ENCODE data around the gene PPP1R3G. TPM values are rescaled to one million over a fixed set of nuclear protein-coding genes. Genes with fewer than 3 reads are reported as not detected.
"Not testable (repeated sequence)": the region's sequence is repeated elsewhere in the genome, so short reads cannot be mapped to it uniquely, and the experiment has no call there.

PPP1R3G gene
- total RNA-seq, 1 donor = 1.3 TPM

DNA sequence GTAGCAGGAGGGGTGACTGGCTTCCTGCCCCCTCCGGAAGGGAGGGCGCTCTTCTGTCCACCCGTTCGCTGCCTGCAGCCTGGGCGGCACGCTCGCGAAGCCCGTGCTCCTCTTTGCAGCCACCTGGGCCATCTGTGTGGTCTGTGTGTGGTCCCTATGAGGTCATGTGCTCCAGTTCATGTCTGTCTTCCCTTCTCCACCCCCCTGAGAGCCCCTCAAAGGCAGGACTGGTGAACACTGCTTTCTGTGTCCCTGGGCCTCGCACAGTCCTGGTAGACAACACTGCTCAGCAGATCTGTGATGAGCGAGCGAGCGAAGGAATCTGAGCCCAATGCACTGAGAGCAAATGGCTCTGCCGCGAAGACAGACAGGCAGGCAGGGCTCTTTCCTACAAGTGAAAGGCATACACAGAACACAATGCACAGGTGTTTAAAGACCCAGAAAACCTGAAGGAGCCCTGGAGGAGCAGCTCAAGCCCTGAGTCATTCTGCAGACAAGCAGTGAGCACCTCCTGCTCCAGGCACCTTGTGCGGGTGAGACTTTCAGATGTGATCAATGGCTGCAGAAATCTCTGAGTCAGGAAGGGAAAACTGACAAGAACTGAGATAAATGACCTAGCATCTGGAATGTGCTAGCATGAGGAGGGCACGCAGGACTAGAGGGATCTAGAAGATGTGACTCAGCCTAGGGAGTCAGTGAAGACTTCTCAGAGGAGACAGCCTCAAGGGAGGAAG is 27.1 kb downstream of the PPP1R3G start:
- peak; percentile 30 for DNase-seq (ENCODE audit: low read depth)
- TF ChIP-seq CTCF (IDR thresholded peaks at IDR 0.05; ENCODE audit: insufficient read depth, low read depth, low read length) = no peak
- H3K4me3 ChIP-seq (ENCODE audit: low read depth, low read length) = no peak overlapping the region

DNA sequence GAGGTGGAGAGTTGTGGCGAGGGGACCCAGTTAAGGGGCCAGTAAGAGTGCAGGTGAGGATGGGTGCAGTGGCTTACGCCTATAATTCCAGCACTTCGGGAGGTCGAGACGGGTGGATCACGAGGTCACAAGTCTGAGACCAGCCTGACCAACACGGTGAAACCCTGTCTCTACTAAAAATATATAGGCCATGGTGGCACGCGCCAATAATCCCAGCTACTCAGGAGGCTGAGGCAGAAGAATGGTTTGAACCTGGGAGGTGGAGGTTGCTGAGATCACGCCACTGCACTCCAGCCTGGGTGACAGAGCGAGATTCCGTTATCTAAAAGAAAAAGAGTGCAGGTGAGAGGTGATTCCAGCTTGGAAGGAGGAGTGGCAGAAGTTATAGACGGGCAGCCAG is 28.0 kb downstream of the PPP1R3G start:
- no peak for DNase-seq (ENCODE audit: low read depth)
- TF ChIP-seq CTCF (IDR thresholded peaks at IDR 0.05; ENCODE audit: insufficient read depth, low read depth, low read length) = no peak
- no peak overlapping the region for H3K4me3 ChIP-seq (ENCODE audit: low read depth, low read length)

DNA sequence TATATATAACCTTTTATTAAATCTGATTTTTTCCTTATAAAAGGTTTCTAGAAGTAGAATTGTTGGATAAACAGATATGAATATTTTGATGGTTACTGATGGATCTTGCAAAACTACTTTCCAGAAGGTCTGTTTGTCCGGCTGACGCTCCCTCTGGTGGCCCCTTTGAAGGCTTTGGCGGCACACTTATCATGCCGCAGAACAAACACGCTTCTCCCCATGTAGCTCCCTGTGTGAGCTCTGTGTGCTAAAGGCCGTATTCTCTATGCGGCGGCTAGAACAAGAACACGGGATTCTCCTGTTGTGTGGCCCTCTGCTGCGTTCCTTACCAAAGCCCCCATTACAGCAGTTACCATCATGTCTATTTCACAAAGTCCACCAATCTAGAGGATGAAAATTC is 30.0 kb downstream of the PPP1R3G start:
- H3K4me3 ChIP-seq (ENCODE audit: low read depth, low read length) = no peak overlapping the region
- TF ChIP-seq CTCF (IDR thresholded peaks at IDR 0.05; ENCODE audit: insufficient read depth, low read depth, low read length) = peak; percentile 39
- peak; percentile 39 for DNase-seq (ENCODE audit: low read depth)

DNA sequence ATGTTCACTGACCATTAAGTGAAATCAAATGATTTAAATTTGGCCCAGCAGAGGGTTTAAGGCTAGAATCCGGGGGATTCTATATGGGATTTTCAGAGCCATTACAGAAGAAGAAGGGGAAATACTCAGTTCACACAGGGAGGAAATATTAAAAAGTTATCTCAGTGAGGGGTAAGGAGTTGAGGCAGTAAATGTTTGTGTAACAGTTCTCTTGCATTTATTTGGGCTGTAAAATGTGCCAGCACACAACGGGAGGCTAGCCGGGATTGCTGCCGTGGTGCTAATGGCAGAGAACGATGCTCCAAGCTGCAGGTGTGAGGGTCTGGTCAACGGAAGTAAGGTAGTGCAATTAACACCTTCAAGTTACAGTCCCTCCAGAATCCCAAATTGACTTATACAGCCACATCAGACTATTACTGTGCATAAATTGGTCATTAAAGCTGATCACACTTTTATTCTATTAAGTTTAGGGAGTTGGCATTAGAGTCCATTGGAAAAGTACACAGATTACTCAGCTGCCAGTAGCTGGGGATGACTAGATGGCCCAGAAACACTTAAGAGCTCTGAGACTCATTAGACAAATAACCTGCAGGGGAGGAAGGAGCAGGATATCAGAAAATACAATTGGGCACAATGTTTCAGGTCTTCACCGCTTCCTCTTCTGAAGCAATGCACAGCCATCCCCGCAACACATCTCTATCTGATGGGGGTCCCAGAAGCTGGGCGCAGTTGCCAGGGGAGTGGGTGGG is 31.3 kb downstream of the PPP1R3G start:
- no peak overlapping the region for H3K4me3 ChIP-seq (ENCODE audit: low read depth, low read length)
- DNase-seq (ENCODE audit: low read depth) = no peak
- no peak for TF ChIP-seq CTCF (IDR thresholded peaks at IDR 0.05; ENCODE audit: insufficient read depth, low read depth, low read length)

- no peak overlapping the region for H3K4me3 ChIP-seq (ENCODE audit: low read depth, low read length)
- no peak for DNase-seq (ENCODE audit: low read depth)
- no peak for TF ChIP-seq CTCF (IDR thresholded peaks at IDR 0.05; ENCODE audit: insufficient read depth, low read depth, low read length)
Observed at GRCh38 chr6:5119090-5119951, 34.2 kb downstream of the PPP1R3G start.

GRCh38 chr6:5120011-5120410 is 34.9 kb downstream of the PPP1R3G start:
- no peak for DNase-seq (ENCODE audit: low read depth)
- no peak for TF ChIP-seq CTCF (IDR thresholded peaks at IDR 0.05; ENCODE audit: insufficient read depth, low read depth, low read length)
- no peak overlapping the region for H3K4me3 ChIP-seq (ENCODE audit: low read depth, low read length)

GRCh38 chr6:5120543-5120942 is 35.4 kb downstream of the PPP1R3G start:
- H3K4me3 ChIP-seq (ENCODE audit: low read depth, low read length); DNase-seq (ENCODE audit: low read depth): not testable (repeated sequence)
